ENCODE results near the gene NEK4. TPM values are rescaled to one million over a fixed set of nuclear protein-coding genes. Genes with fewer than 3 reads are reported as not detected.
A peak's percentile ranks its signal among the peaks of the same experiment; 100 is the strongest.

Gene NEK4
- total and polyA plus RNA-seq, 2 of the 13 experiments (the other 11 are each of a cell fraction or from before 2014, with no cell fraction given): 16.5 to 38.0 TPM

GRCh38 chr3:52704611-52705437 is 65.9 kb downstream of the NEK4 start (continued):
- no peak for TF ChIP-seq MXD3 (CRISPR knock-in tag; IDR thresholded peaks at IDR 0.05)
- TF ChIP-seq ZBTB42 (CRISPR knock-in tag; IDR thresholded peaks at IDR 0.05): peak; percentile 99
- TF ChIP-seq RBFOX2 (IDR thresholded peaks at IDR 0.05; ENCODE audit: low read depth, low read length): no peak
- peak; percentile 47; the same call in 1 of the 2 replicates for TF ChIP-seq PHF8 (CRISPR knock-in tag; IDR thresholded peaks at IDR 0.05)
- TF ChIP-seq RARG (CRISPR knock-in tag; IDR thresholded peaks at IDR 0.05; ENCODE audit: low read depth): no peak
- peak; percentile 88 for TF ChIP-seq NCOA2 (CRISPR knock-in tag; IDR thresholded peaks at IDR 0.05)
- peak; percentile 78; the same call in 1 of the 2 replicates for TF ChIP-seq ZNF414 (CRISPR knock-in tag; IDR thresholded peaks at IDR 0.05)
- no peak for TF ChIP-seq ZNF33A (CRISPR knock-in tag; IDR thresholded peaks at IDR 0.05; ENCODE audit: borderline replicate concordance)
- no peak for TF ChIP-seq FUBP1 (CRISPR knock-in tag; IDR thresholded peaks at IDR 0.05; ENCODE audit: borderline replicate concordance)
- TF ChIP-seq TBX3 (IDR thresholded peaks at IDR 0.05; ENCODE audit: borderline replicate concordance): peak; percentile 96
- peak; percentile 59 for TF ChIP-seq ESRRA (CRISPR knock-in tag; IDR thresholded peaks at IDR 0.05; ENCODE audit: low read depth)
- peak; percentile 76; the same call in 1 of the 2 replicates for TF ChIP-seq NFKBIZ (CRISPR knock-in tag; IDR thresholded peaks at IDR 0.05)
- no peak for TF ChIP-seq ZNF567 (CRISPR knock-in tag; IDR thresholded peaks at IDR 0.05; ENCODE audit: borderline replicate concordance)
- TF ChIP-seq ZNF33B (CRISPR knock-in tag; IDR thresholded peaks at IDR 0.05): no peak
- TF ChIP-seq BRCA1 (CRISPR knock-in tag; IDR thresholded peaks at IDR 0.05): no peak
- 0 out of 2 replicates have a peak, but pooled peaks have one; percentile 60 for TF ChIP-seq ZKSCAN8 (CRISPR knock-in tag; IDR thresholded peaks at IDR 0.05; ENCODE audit: borderline replicate concordance)
- TF ChIP-seq GMEB1 (CRISPR knock-in tag; IDR thresholded peaks at IDR 0.05; ENCODE audit: borderline replicate concordance): no peak
- TF ChIP-seq HHEX (CRISPR knock-in tag; IDR thresholded peaks at IDR 0.05): peak; percentile 91
- no peak for TF ChIP-seq ARHGAP35 (CRISPR knock-in tag; IDR thresholded peaks at IDR 0.05; ENCODE audit: borderline replicate concordance)
- TF ChIP-seq HOXA7 (CRISPR knock-in tag; IDR thresholded peaks at IDR 0.05): 0 out of 2 replicates have a peak, but pooled peaks have one; percentile 31
- TF ChIP-seq NR1H2 (CRISPR knock-in tag; IDR thresholded peaks at IDR 0.05; ENCODE audit: borderline replicate concordance, low read depth): no peak
- 0 out of 2 replicates have a peak, but pooled peaks have one; percentile 13 for TF ChIP-seq IRX3 (CRISPR knock-in tag; IDR thresholded peaks at IDR 0.05; ENCODE audit: borderline replicate concordance, low read depth)
- no peak for TF ChIP-seq ZIK1 (CRISPR knock-in tag; IDR thresholded peaks at IDR 0.05; ENCODE audit: borderline replicate concordance, low read depth)
- TF ChIP-seq REPIN1 (CRISPR knock-in tag; IDR thresholded peaks at IDR 0.05; ENCODE audit: borderline replicate concordance, low read depth): peak; percentile 75; the same call in 1 of the 2 replicates
- TF ChIP-seq ZFP90 (CRISPR knock-in tag; IDR thresholded peaks at IDR 0.05; ENCODE audit: borderline replicate concordance): 0 out of 2 replicates have a peak, but pooled peaks have one; percentile 19

All from HepG2 (cell line).